Coronary artery (tissue), 2 donors: ENCODE data around the gene ITSN1.

Experiments
- DNase-seq: peaks from one replicate; pipeline ENCODE4 v3.0.0-alpha.2; 2017; ENCODE audit warnings: low spot score
- H3K27ac ChIP-seq, 2 donors: fragments of 200-600 bp; sonication (generic); one replicate each; pipeline ENCODE4 v1.5.1; 2016 to 2019
- H3K4me3 ChIP-seq: fragments of 200-600 bp; sonication (generic); 2 replicates; pipeline ENCODE4 v1.5.1; 2016; ENCODE audit warnings: mild to moderate bottlenecking, moderate library complexity
- CTCF ChIP-seq: fragments of 200-600 bp; sonication (generic); IDR thresholded peaks from one replicate; pipeline ENCODE4 v1.5.1; 2019; ENCODE audit warnings: antibody characterized with exemption

Gene ITSN1

DNA sequence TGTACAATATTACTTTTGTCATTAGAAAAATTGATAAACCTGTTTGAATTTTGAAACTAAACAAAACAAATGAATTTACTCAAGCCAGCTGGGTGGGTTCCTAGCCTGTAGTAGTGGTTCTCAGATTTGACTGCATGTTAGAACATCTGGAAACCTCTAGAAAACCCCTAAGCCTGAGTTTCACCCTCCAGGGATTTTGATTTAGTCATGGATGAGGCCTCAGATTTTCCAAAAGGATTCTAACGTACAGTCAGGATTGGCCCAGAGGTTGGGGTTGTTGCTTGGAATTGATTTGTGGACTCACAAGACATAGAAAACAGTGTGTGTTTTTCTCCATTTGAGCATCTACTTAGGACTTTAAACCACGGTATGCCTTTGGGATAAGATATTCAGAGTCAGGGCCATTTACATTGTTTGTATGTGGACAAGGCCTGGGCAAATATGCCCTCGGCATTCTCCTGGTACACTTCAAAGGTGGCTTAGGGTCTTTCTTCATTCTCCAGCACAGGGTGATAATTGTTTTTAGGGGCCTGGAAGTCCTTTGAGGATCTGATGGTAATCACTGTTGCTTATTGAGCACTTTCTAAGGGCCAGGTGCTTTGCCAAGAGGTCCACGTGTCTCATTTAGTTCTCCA lies 230.7 kb downstream of the ITSN1 start:
- H3K27ac ChIP-seq: no peak overlapping the region
- no peak for DNase-seq
- TF ChIP-seq CTCF: no peak
- H3K4me3 ChIP-seq: no peak overlapping the region

DNA sequence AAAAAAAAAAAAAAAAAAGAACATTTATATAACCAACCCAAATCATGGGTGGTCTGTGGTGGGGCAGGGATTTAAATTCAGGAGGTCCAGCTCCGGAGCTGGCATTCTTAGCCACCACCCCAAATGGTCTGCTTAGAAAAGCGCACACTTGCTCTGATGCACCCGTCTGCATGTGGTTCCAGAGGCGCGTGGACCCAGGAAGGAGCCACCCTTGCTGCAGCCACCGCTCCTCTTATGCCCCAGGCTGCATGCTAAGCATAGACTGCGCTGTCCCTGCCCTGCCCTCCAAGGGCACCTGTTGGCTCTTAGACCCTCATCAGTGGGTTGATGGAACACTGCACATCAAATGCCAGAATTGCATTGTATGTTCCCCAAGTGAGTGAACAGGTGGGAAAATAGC lies 231.9 kb downstream of the ITSN1 start:
- TF ChIP-seq CTCF: no peak
- no peak overlapping the region for H3K27ac ChIP-seq
- DNase-seq: no peak
- no peak overlapping the region for H3K4me3 ChIP-seq

DNA sequence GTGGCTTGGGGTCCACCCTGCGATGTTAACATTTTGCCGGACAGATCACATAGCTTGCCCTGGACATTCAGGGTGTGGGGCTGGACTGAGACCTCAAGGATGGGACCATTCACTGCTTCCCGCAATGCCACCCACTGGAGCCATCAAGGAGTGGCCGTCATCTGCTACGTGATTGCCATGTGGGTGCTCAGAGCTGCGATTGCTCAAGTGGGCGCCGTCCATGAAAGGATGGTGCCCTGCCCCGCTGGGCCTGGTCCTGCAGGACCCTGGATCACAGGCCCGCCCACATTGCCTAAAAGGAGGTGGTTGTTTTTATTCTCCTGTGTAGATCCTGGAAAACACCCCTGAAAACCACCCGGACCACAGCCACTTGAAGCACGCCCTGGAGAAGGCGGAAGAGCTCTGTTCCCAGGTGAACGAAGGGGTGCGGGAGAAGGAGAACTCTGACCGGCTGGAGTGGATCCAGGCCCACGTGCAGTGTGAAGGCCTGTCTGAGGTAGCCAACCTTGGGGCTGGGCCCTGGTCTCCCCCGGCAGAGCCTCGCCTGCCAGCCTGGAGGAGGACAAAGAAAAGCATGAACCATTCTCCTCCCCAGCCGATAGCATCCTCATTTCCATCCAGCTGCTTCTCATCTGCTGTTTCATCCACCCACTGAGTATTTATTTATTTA lies 232.9 kb downstream of the ITSN1 start:
- H3K27ac ChIP-seq: no peak overlapping the region
- H3K4me3 ChIP-seq: no peak overlapping the region
- TF ChIP-seq CTCF: no peak
- no peak for DNase-seq

GRCh38 chr21:33878824-33879223 lies 236.5 kb downstream of the ITSN1 start:
- no peak for DNase-seq

DNA sequence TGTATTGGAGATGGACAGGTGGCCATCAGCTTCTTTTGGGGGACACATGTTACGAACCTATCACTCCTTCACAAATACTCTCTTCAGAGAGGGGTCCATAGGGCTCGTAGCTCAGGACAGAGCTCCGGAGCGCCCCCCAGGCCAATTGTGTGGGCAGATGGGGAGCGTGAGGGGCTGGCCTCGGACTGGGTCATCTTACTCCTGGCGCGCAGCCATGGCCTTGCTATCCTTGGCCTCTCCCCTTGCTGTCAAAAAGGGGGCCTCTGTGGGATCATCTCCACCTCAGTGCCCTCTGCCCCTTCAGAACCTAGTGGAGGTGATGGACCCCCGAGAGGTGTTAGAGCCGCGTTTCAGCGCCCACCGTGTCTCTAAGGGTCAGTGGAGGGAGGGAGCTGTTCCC lies 238.3 kb downstream of the ITSN1 start:
- TF ChIP-seq CTCF: no peak
- no peak for DNase-seq
- Histone ChIP-seq H3K4me3 (no peak overlapping the region), H3K27ac (no peak overlapping the region)

More at GRCh38 chr21:33878824-33879223, 236.5 kb downstream of the ITSN1 start:
- Histone ChIP-seq H3K4me3 (no peak overlapping the region), H3K27ac (no peak overlapping the region)
- no peak for TF ChIP-seq CTCF

DNA sequence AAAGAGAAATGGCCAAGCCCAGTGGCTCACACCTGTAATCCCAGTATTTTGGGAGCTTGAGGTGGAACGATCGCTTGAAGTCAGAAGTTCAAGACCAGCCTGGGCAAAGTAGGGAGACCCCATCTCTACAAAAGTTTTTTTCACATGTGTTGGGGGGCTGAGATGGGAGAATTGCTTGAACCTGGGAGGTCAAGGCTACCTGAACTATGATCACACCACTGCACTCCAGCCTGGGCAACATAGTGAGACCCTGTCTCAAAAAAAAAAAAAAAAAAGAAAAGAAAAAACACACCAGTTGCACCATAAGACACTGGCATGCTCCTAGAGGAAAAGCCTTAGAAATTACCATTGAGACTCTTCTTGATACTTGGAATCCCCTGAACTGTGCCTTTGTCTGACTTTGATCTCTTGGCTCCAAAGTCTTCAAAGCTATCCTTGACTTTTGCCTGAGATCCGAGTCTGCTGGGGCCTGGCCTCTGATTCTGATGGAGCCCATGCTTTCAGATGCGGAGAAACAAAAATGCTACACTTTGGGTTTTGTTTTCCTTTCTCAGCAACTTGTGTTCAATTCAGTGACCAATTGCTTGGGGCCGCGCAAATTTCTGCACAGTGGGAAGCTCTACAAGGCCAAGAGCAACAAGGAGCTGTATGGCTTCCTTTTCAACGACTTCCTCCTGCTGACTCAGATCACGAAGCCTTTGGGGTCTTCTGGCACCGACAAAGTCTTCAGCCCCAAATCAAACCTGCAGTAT lies 239.6 kb downstream of the ITSN1 start:
- TF ChIP-seq CTCF: no peak
- DNase-seq: no peak
- no peak overlapping the region for H3K27ac ChIP-seq
- H3K4me3 ChIP-seq: no peak overlapping the region

GRCh38 chr21:33883118-33883517 lies 240.8 kb downstream of the ITSN1 start:
- TF ChIP-seq CTCF: no peak
- DNase-seq: no peak
- no peak overlapping the region for H3K4me3 ChIP-seq

More at GRCh38 chr21:33883118-33883517, 240.8 kb downstream of the ITSN1 start:
- no peak overlapping the region for H3K27ac ChIP-seq
